ENCODE results near the gene DPH6. TPM values are rescaled to one million over a fixed set of nuclear protein-coding genes. Genes with fewer than 3 reads are reported as not detected.
"Not testable (repeated sequence)": the region's sequence is repeated elsewhere in the genome, so short reads cannot be mapped to it uniquely, and the experiment has no call there.

Gene DPH6, protein sequence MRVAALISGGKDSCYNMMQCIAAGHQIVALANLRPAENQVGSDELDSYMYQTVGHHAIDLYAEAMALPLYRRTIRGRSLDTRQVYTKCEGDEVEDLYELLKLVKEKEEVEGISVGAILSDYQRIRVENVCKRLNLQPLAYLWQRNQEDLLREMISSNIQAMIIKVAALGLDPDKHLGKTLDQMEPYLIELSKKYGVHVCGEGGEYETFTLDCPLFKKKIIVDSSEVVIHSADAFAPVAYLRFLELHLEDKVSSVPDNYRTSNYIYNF
- 14.3 and 26.8 TPM in 2 replicates for total RNA-seq (2014; rRNA removed; shearing (Covaris generic))

DNA sequence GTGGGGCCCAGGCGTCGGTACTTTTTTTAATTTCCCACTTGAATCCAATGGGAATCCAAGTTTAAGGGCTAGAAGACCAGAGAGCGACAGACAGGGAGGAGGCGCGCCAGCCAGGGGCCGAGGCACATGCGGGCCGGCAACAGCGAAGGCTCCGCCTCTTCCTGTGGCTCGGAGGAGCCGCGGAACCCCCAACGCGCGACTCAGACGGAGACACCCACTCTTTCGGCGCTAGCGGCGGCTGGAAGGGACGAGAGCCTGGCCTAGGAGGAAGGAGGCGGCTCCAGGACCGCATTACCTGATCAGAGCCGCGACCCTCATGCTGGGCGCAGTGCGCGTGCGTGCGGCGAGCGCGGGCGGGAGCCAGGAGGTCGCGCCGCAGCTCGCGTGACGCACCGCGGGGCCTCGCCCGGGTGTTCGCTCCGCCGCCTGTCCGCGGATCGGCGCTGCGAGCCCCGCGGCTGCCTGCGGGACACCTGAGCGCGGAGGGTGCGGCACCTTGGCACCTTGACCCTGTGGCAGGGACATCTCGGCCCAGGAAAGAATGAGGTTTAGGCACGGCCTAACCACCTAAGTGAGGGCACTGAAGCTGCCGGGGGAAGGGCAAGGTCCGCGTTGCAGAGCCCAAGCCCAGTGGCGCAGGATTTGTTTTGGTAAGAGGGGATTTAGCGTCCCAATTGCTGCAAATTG is at the start of gene DPH6:
Gene DPH6, minus strand, starts transcription at position 342 of the 687 bp plus-strand sequence. Its CDS starts 24 bp downstream, at position 318.
- DNase-seq (ENCODE audit: low spot score): peak; percentile 81
- in situ Hi-C loops (cut with HindIII; ENCODE audit: low sequenced_read_pairs): no loop called here

DNA sequence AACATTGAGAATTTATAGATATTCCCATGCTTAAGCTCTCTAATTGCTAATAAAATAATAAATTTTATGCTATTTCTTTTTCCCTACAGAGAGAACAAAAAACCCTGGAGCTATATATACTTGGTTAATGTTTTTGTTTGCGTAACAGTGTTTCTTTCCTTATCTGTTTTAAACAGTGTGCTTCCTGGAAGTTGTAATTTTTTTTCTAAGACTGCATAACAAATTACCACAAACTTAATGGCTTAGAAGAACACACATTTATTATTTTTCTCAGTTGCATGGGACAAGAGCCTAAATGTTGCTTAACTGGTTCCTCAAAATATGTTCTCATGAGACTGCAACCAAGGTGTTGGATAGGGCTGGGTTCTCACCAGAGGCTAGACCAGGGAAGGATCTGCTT is 49.7 kb upstream of the DPH6 start:
- no peak for DNase-seq (ENCODE audit: low spot score)
- in situ Hi-C loops (cut with HindIII; ENCODE audit: low sequenced_read_pairs): no loop called here

DNA sequence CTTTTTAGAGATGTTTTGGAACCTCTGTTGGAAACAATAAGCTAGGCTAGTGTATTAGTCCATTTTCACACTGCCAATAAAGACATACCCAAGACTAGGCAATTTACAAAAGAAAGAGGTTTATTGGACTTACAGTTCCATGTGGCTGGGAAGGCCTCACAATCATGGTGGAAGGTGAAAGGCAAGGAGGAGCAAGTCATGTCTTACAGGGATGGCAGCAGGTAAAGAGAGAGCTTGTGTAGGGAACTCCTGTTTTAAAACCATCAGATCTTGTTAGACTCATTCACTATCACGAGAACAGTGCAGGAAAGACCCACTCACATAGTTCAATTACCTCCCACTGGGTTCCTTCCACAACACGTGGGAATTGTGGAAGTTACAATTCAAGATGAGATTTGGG is 46.0 kb upstream of the DPH6 start:
- in situ Hi-C loops (cut with HindIII; ENCODE audit: low sequenced_read_pairs); DNase-seq (ENCODE audit: low spot score): not testable (repeated sequence)

DNA sequence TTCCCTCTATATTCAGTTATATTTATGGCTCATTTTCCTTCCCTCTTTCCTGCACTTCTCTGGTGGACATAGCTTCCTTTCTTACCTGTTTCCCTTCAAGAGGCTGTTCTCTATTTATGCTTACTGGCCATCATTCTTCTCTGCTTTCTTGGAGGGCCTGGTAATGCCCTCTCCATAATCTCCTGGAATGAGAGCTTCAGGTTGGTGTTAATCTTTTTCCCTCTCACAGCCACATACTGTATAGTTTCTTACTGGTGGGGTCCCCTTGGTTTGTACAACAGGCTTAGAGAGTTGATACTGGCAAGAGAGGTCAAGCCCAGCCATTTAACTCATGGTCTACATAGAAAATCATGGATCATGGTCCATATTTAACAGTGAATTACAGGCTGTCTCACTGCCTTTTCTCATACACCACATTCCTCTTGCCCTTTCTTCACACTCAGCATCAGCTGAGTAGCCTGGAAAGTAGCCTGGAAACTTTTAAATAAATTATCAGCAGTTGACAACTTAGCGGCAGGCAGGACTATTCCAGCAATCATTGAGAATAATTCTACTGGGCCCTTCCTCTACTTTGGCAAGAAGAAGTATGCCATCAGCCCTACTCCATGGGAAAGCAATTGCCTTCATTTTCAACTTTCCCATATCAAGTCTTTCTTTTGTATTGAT is 38.0 kb upstream of the DPH6 start:
- in situ Hi-C loops (cut with HindIII; ENCODE audit: low sequenced_read_pairs): no loop called here
- no peak for DNase-seq (ENCODE audit: low spot score)

DNA sequence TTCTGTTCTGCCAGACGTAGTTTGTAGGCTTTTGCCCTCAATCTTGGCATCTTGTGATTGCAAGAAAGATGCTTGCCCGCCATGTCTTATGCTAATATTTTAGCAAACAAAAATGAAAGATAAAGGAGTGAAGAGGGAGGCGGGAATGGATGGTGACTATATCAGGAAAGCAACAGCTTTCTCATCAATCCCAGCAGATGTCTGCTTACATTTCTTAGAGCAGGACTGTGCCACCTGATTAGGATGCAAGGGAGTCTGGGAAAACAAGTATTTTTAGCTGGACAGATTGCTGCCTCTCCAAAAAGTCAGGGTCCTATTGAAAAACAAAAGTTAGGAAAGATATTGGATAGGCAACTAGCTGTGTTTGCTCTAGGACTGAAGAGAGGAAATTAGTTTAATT is 34.6 kb upstream of the DPH6 start:
- in situ Hi-C loops (cut with HindIII; ENCODE audit: low sequenced_read_pairs): no loop called here
- no peak for DNase-seq (ENCODE audit: low spot score)

DNA sequence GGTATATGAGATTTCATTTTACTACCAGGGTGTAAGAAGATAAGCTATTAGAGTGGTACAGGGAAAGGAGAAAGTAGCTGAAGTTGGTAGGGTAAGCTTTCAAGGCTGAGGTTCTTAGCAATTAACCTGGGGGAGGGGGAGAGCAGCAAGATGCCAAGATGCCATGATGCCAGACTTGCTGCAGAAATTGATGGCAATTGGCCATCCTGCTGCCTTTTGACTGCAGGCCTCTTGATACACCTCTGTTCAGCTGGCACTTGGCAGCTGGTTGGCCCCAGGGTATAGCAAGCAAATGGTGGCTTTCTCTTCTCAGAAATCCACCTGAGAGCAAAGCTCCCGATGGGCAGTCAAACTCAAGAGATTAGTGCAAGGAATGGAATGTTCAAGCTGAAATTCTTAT is 21.4 kb upstream of the DPH6 start:
- in situ Hi-C loops (cut with HindIII; ENCODE audit: low sequenced_read_pairs): no loop called here
- DNase-seq (ENCODE audit: low spot score): no peak

DNA sequence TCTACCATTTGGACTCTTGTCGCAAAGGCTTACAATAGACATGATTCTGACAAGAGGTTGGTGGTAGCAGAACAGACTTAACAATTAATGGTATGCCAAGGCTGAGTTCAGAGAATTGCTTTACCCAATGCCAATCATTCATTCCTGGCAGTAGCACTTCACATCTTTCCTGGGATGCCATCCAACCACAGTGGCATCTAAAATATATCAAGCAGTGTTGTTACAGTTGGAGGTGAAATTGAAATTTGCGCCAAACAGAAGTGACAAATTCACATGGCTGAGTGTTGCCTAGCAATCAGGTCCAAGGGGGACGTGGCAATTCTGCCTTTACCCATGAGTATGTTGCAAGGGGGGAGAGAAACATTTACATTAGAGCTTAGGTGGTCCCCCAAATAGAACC is 21.0 kb upstream of the DPH6 start:
- in situ Hi-C loops (cut with HindIII; ENCODE audit: low sequenced_read_pairs): no loop called here
- no peak for DNase-seq (ENCODE audit: low spot score)

DNA sequence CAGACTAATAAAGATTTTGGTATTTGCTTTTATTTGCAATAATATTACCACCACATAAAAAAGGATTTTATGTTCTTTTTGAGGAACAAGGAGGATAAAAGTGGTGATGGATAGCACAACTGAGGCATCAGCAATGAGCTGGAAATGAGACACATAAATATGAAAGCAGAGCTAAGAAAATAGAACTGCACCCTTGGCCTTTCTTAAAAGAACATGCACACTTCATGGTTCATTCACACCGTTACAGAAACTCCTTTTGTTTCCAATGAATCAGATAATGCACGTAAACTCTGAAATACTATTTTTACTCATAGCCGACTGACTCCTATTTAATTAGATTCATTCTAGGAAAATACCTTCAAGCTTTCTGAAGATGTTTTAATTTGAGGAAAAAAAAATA is 19.9 kb upstream of the DPH6 start:
- DNase-seq (ENCODE audit: low spot score): no peak
- in situ Hi-C loops (cut with HindIII; ENCODE audit: low sequenced_read_pairs): no loop called here

DNA sequence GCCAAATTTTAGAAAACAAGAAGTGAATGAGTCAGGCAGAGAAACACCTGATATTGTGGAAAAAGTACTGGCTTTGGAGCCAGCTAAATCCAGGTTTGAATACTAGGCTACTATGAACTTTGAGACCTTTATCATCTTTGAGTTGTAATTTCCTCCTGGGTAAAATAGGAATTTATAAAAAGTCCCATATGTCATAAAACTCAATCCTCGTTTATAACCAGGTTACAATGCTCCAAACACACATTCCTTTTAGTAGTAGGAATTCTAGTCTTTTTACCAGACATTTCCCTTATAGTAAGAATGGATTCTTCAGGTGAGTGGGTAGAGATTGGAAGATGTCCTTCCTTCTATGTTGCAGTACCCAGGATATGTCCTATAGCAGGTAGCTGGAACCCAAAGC is 16.7 kb upstream of the DPH6 start:
- no peak for DNase-seq (ENCODE audit: low spot score)

DNA sequence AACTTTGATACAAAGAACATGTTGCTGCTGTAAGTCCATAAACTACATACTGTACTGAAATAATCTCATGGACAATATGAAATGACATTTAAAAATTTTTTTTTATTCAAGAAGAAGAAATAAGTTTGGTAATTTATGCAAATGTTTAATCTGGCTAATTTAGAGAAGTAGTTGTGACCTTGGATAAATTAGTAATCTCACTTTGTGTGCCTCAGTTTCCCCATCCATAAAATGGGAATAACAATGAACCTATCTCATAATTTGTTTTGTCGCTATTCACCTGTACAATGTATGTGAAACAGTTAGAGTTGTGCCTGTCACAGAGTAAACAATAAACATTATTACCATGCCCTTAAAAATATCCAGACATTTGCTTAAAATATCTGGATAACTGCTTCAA is 15.3 kb upstream of the DPH6 start:
- in situ Hi-C loops (cut with HindIII; ENCODE audit: low sequenced_read_pairs): no loop called here
- no peak for DNase-seq (ENCODE audit: low spot score)

More for the DNA sequence above, 16.7 kb upstream of the DPH6 start:
- in situ Hi-C loops (cut with HindIII; ENCODE audit: low sequenced_read_pairs): no loop called here

DNA sequence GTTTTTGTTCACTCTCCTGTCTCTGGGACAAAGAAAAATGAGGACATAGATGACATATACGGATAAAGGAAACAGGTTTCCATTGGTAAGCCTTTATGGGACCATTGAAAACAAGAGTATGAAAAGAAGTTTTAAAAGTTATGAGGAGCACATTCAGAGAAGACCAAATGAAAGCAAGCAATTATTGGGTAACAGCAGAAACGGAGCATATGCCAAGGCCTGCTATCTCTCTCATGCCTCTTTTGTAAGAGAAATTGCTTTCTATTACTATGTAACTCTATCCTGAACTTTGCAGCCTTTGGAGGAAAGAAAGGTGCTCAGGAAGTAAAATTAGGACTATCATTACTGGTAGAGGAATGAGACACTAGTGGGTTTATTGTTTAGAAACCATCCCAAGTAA is 14.9 kb upstream of the DPH6 start:
- in situ Hi-C loops (cut with HindIII; ENCODE audit: low sequenced_read_pairs): no loop called here
- no peak for DNase-seq (ENCODE audit: low spot score)

DNA sequence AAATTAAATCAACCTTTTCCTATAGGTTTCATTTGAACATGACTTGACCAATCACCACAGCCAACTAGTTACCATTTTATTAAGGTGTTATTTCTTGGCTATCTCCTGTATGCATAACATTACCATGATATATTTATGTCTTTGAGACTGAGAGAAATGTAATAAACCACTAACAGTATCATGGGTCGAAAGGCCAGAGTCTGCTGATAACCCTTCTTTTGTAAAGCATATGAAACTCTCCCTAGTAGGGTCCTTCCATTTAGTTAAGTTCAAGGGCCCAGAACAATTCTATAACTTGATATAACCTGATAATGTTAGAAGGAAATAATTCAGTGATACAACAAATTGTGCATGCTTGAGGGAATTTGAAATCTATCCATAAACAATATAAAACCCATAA is 14.3 kb upstream of the DPH6 start:
- no peak for DNase-seq (ENCODE audit: low spot score)
- in situ Hi-C loops (cut with HindIII; ENCODE audit: low sequenced_read_pairs): no loop called here

DNA sequence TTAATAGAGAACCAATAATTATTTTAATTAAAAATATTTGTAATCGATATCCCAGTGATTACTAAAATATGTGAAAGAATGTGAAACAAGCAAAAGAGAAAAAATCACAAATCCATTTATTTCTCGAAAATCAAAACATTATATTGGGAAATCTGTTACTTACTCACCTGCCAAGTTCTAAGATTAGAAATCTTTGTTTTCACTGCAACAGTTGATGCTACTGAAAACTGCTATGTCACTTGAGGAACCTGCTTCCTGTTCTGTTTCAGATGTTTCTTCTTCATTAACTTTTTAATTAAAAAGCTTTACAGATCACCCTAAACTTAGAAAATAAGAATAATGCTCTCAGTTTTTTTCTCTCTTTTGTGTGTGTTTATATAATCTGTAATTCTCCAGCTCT is 13.7 kb upstream of the DPH6 start:
- in situ Hi-C loops (cut with HindIII; ENCODE audit: low sequenced_read_pairs): no loop called here
- DNase-seq (ENCODE audit: low spot score): no peak

DNA sequence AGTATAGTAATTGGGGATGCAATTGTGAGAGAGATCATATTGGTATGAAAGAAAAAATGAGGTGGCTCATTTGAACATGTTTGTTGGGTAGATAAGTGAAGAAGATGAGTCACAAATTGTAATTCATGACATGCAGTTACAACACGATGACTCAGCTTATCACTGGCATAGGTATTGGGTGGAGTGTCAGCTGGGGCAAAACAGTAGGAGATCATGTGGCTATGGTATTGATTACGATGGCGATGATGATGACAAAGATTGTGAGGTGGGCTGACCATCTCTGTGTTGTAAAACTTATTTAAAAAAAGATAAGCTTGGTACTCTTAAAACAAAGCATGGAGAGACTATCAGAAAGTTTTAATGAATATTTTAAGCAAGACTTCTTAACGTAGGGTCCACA is 11.6 kb upstream of the DPH6 start:
- in situ Hi-C loops (cut with HindIII; ENCODE audit: low sequenced_read_pairs): no loop called here
- DNase-seq (ENCODE audit: low spot score): no peak

DNA sequence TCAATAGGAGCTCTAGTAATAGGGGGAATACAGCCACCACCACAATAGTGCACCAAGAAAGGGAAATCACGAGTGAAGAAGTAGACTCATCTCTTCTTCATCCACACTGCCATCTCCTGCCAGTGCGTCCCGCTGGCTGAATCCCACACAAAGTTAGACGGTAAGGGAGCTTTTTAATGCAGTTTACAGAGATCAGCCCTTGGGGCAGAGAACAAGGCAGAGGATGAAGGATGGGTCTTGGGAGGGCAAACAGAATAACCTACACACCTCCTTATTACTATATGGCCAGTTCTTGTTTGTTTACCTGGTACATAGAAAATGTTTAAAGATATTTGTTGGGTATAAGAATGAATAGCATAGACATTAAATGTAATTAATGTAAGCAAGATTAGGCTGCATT is 11.0 kb upstream of the DPH6 start:
- DNase-seq (ENCODE audit: low spot score): no peak
- in situ Hi-C loops (cut with HindIII; ENCODE audit: low sequenced_read_pairs): no loop called here

DNA sequence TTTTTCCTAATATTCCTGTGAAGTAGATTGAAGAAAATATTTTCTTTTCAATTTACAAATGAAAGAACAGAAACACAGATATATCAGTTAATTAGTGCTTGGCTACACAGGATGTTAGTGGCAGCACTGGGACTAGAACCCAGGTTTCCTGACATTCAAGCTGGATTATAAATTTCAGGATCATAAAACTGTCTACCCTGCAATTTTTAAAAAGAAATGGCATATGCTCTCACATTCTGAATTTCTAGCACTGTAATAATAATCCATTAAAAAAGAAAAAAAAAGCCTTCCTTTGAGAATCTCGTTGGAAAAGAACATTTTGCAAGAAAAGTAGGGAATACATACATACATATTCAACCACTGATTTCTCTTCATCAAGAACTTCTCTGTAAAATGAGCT is 9.3 kb upstream of the DPH6 start:
- DNase-seq (ENCODE audit: low spot score): no peak
- in situ Hi-C loops (cut with HindIII; ENCODE audit: low sequenced_read_pairs): no loop called here

DNA sequence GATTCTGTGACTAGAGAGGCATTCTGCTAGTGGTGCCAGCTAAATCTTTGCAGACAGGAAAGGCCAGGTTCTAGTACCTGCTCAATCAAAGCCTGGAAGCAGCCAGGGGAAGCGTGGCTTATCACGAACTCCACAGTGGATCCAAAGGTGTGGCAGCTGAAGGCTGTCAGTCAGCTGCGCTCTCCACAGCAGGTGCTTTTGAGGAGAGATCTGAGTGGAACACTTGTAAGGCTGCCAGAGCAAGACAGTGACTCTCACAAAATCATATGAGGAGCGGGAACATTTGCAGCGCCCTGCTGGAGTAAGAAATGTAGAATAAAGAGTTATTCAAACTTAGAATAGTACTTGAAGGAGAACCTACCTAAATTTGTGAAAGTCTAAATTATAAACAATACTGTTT is 5.0 kb upstream of the DPH6 start:
- DNase-seq (ENCODE audit: low spot score): no peak
- in situ Hi-C loops (cut with HindIII; ENCODE audit: low sequenced_read_pairs): no loop called here

DNA sequence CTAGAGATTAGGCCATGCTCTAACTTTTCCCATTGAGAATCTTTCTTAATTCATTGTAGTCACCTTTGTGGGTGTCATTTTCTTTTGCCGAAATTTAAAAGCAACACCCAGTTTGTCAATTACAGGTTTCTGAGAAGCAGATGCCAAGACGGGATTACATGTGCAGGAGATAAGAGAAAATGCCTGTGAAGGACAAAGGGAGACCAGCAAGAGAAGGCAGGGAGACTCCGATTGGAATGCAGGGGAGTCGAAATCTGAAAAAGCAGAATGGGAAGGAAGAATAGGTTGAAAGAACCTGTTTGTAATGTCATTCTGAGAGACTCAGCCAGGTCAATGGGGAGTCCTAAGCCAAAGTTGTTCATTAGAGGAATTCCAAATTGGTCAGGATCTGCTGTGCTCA is 3.6 kb upstream of the DPH6 start:
- no peak for DNase-seq (ENCODE audit: low spot score)
- in situ Hi-C loops (cut with HindIII; ENCODE audit: low sequenced_read_pairs): no loop called here

DNA sequence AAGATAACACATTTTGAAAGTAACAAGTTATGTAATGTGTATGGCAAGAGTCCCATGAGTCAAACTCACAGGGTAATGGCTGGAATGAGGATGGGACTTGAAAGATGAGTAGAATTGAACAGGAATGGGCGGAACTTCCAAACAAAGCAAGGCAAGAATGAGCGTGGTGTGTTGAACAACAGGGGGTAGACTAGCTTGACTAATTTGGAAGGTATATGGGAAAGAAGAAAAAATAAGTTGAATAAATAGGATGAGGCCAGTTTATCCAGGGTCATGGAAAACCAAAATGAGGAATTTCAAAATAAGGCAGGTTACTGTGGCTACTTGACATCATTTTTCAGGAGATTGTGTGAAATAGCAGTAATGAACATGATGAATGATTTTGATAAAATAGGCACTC is 2.5 kb upstream of the DPH6 start:
- DNase-seq (ENCODE audit: low spot score): no peak
- in situ Hi-C loops (cut with HindIII; ENCODE audit: low sequenced_read_pairs): no loop called here

DNA sequence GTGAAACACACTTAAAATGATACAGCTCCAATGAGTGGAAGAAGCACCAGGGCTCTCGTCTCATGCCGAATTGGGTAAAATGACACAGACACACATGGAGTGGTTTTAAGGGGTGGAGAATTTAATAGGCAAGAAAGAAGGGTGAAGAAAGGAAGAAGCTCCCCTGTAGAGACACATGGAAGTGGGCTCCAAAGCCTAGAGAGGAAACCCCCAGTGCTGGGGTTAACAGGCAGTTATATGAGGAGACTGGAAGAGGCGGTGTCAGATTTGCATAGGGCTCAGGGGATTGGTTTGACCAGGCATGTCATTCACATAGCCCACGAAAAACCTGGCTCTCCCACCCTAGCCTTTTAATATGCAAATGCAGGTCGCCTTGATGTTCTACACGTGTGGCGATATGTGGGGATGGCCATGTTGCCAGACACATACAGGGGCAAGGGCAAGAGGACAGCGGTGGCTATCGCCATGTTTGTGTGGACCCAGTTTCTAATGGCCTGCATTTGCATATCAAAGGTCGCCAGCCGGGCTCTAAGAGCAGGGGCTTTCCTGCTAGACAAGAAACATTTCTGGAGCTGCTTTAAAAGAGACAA is 1.9 kb upstream of the DPH6 start:
- DNase-seq (ENCODE audit: low spot score): no peak

More for the DNA sequence above, 1.9 kb upstream of the DPH6 start:
- in situ Hi-C loops (cut with HindIII; ENCODE audit: low sequenced_read_pairs): no loop called here
